Right cardiac atrium (tissue), 5 donors: Measurements from ENCODE around the gene TSPAN12. TPM values are rescaled to one million over a fixed set of nuclear protein-coding genes. Genes with fewer than 3 reads are reported as not detected.

Experiments used
- ATAC-seq, 2 donors: fragments of 200-7000 bp; cut with Tn5 transposase; one replicate each; pipeline versions ENCODE4 v1.8.0 to v1.9.1; 2020; ENCODE audit warnings: moderate library complexity in 2 of 2, mild to moderate bottlenecking in 1 of 2
- DNase-seq, 3 donors: peaks; one replicate each; pipeline ENCODE4 v3.0.0-alpha.2; 2020
- H3K27ac ChIP-seq: one replicate; pipeline ENCODE4 v1.5.1; 2013; ENCODE audit warnings: mild to moderate bottlenecking, low read length, control low read depth, moderate library complexity
- H3K27me3 ChIP-seq: one replicate; pipeline ENCODE4 v1.6.1; 2013; ENCODE audit not compliant: control insufficient read depth, insufficient read depth
- H3K4me1 ChIP-seq: one replicate; pipeline ENCODE4 v1.6.1; 2013; ENCODE audit warnings: low read length; ENCODE audit not compliant: control insufficient read depth, insufficient read depth
- H3K4me3 ChIP-seq: one replicate; pipeline ENCODE4 v1.5.1; 2013; ENCODE audit warnings: low read length, control low read depth
- H3K9me3 ChIP-seq: one replicate; pipeline ENCODE4 v1.6.1; 2013; ENCODE audit warnings: low read length; ENCODE audit not compliant: control insufficient read depth
- WGBS: extraction: QIAGEN DNeasy Blood & Tissue Kit; methylation state at CpG from one replicate; pipeline ENCODE4 v1.1.7; 2013; 5-methylcytosine and 5-hydroxymethylcytosine counted together
- intact Hi-C, 4 donors: fragments of 100-400 bp; cut with DNase I; formaldehyde crosslinking; loops; one replicate each; pipeline versions ENCODE4 v1.11.0 to v1.14.0; 2022 to 2023
- polyA plus RNA-seq: library from polyadenylated mRNA; stranded (reverse); fragments of 200-250 nt; gene quantifications from one replicate; pipeline ENCODE4 v1.2.3, GENCODE V29; 2013
- total RNA-seq, 4 donors: library from RNA; stranded (reverse); fragmentation: NEBNext Ultra II Directional; extraction: Animal tissue kit (Norgen Biotek cat#: 25700); gene quantifications; one replicate each; pipeline ENCODE4 v1.2.1, GENCODE V29; 2021
- donor health status: healthy with polysubstance abuse.
- donor health status: DM: no; HTN: yes; CAD: no.
- donor health status: DM: no; HTN: no; CAD: no.
- donor health status: DM: no; HTN: yes; CAD: no; lungs with severe emphysema.
- donor health status: DM: yes; HTN: yes; CAD: no.

Gene TSPAN12
- total and polyA plus RNA-seq, 5 donors, result 37.6 to 63.7 (median 59.3) TPM

GRCh38 chr7:120842121-120842621 lies 15.8 kb downstream of the TSPAN12 start:
- Histone ChIP-seq H3K4me3 (no peak overlapping the region), H3K27ac (no peak overlapping the region), H3K27me3 (no peaks in the 10 kb centered on the region), H3K4me1 (peaks cover 2% of the 10 kb centered on the region), H3K9me3 (no peaks in the 10 kb centered on the region)
- ATAC-seq (no peak), DNase-seq (no peak)
- 87% methylated on average over 4 of the region's 4 CpGs for WGBS
- intact Hi-C loops, result no loop called here

- H3K4me1 ChIP-seq, result peaks cover 2% of the 10 kb centered on the region
- no peak for ATAC-seq
- WGBS, result 94% methylated on average over 2 of the region's 2 CpGs
- H3K27me3 ChIP-seq, result no peaks in the 10 kb centered on the region
- DNase-seq, result no peak
- H3K27ac ChIP-seq, result no peak overlapping the region
- H3K9me3 ChIP-seq, result no peaks in the 10 kb centered on the region
- intact Hi-C loops, result no loop called here
- no peak overlapping the region for H3K4me3 ChIP-seq
Measured at GRCh38 chr7:120841608-120842007, 16.3 kb downstream of the TSPAN12 start.

GRCh38 chr7:120838281-120838682 lies 19.7 kb downstream of the TSPAN12 start:
- Histone ChIP-seq H3K4me3 (no peak overlapping the region), H3K9me3 (no peaks in the 10 kb centered on the region), H3K27ac (no peak overlapping the region), H3K27me3 (no peaks in the 10 kb centered on the region), H3K4me1 (peaks cover 2% of the 10 kb centered on the region)
- DNase-seq (no peak), ATAC-seq (no peak)
- WGBS, result 55% methylated on average over 6 of the region's 6 CpGs
- intact Hi-C loops, result no loop called here

GRCh38 chr7:120837599-120837998 lies 20.3 kb downstream of the TSPAN12 start:
- intact Hi-C loops, result no loop called here
- 90% methylated on average over 4 of the region's 4 CpGs for WGBS
- ATAC-seq (no peak), DNase-seq (no peak)
- Histone ChIP-seq H3K9me3 (no peaks in the 10 kb centered on the region), H3K27ac (no peak overlapping the region), H3K4me1 (peaks cover 2% of the 10 kb centered on the region), H3K27me3 (no peaks in the 10 kb centered on the region), H3K4me3 (no peak overlapping the region)

GRCh38 chr7:120836556-120837115 lies 21.3 kb downstream of the TSPAN12 start:
- intact Hi-C loops, result no loop called here

GRCh38 chr7:120834726-120835125 lies 23.2 kb downstream of the TSPAN12 start:
- H3K4me1 ChIP-seq, result peaks cover 1% of the 10 kb centered on the region
- ATAC-seq, result no peak
- H3K4me3 ChIP-seq, result no peak overlapping the region
- no peaks in the 10 kb centered on the region for H3K9me3 ChIP-seq
- no peak overlapping the region for H3K27ac ChIP-seq
- intact Hi-C loops, result no loop called here
- 98% methylated on average over 2 of the region's 2 CpGs for WGBS
- H3K27me3 ChIP-seq, result no peaks in the 10 kb centered on the region
- DNase-seq, result no peak

More at GRCh38 chr7:120836556-120837115, 21.3 kb downstream of the TSPAN12 start:
- no peaks in the 10 kb centered on the region for H3K27me3 ChIP-seq
- H3K4me1 ChIP-seq, result peaks cover 2% of the 10 kb centered on the region
- ATAC-seq, result no peak
- no peak overlapping the region for H3K4me3 ChIP-seq
- H3K27ac ChIP-seq, result no peak overlapping the region
- DNase-seq, result no peak
- WGBS, result 89% methylated on average over 1 of the region's 1 CpG
- no peaks in the 10 kb centered on the region for H3K9me3 ChIP-seq

GRCh38 chr7:120833546-120833945 lies 24.4 kb downstream of the TSPAN12 start:
- Histone ChIP-seq H3K27me3 (no peaks in the 10 kb centered on the region), H3K27ac (no peak overlapping the region), H3K9me3 (no peaks in the 10 kb centered on the region), H3K4me3 (no peak overlapping the region), H3K4me1 (no peaks in the 10 kb centered on the region)
- no peak for DNase-seq
- 68% methylated on average over 2 of the region's 2 CpGs for whole genome bisulfite sequencing
- ATAC-seq, result no peak
- intact Hi-C loops, result no loop called here

GRCh38 chr7:120832803-120833202 lies 25.1 kb downstream of the TSPAN12 start:
- H3K27ac ChIP-seq, result no peak overlapping the region
- intact Hi-C loops, result no loop called here
- WGBS, result 87% methylated on average over 2 of the region's 2 CpGs
- H3K27me3 ChIP-seq, result no peaks in the 10 kb centered on the region
- no peaks in the 10 kb centered on the region for H3K9me3 ChIP-seq
- no peak for DNase-seq
- no peaks in the 10 kb centered on the region for H3K4me1 ChIP-seq
- H3K4me3 ChIP-seq, result no peak overlapping the region
- no peak for ATAC-seq

- Histone ChIP-seq H3K4me3 (no peak overlapping the region), H3K9me3 (no peaks in the 10 kb centered on the region), H3K27ac (no peak overlapping the region), H3K4me1 (no peaks in the 10 kb centered on the region), H3K27me3 (no peaks in the 10 kb centered on the region)
- ATAC-seq (no peak), DNase-seq (no peak)
- 86% methylated on average over 1 of the region's 1 CpG for WGBS
- intact Hi-C loops, result no loop called here
Measured at GRCh38 chr7:120831260-120831659, 26.7 kb downstream of the TSPAN12 start.

- 86% methylated on average over 2 of the region's 2 CpGs for WGBS
- intact Hi-C loops, result no loop called here
- Histone ChIP-seq H3K4me1 (no peaks in the 10 kb centered on the region), H3K27me3 (no peaks in the 10 kb centered on the region), H3K4me3 (no peak overlapping the region), H3K9me3 (no peaks in the 10 kb centered on the region), H3K27ac (no peak overlapping the region)
- DNase-seq (no peak), ATAC-seq (no peak)
Measured at GRCh38 chr7:120829487-120829886, 28.5 kb downstream of the TSPAN12 start.

- WGBS, result 70% methylated on average over 2 of the region's 2 CpGs
- intact Hi-C loops, result no loop called here
- H3K4me3 ChIP-seq, result no peak overlapping the region
- no peaks in the 10 kb centered on the region for H3K27me3 ChIP-seq
- ATAC-seq (no peak), DNase-seq (no peak)
- H3K4me1 ChIP-seq, result no peaks in the 10 kb centered on the region
- H3K9me3 ChIP-seq, result no peaks in the 10 kb centered on the region
- H3K27ac ChIP-seq, result no peak overlapping the region
Measured at GRCh38 chr7:120828528-120828927, 29.4 kb downstream of the TSPAN12 start.
